ENCODE measurements around the gene SACS.

Gene SACS

DNA sequence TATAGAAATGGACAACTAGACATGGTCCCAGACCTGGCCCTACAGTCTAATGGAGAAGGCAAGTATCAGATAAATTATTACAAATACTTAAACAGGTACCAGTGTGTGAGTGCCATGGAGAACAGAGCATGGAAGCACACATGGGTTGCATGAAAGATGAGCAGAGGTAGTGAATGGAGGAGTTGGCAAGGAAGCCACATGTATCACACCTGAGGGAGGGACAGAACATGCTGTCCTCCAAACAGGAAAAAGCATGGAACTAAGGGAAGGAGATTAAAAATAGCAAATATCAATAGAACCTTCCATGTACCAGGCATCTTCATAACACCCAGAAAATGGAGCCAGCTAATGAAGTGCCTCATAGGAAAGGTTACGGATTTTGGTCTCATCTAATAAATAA is 85.9 kb downstream of the SACS start:
- Histone ChIP-seq H3K27me3 (ENCODE audit: insufficient read depth, low read length) (no peaks in the 10 kb centered on the region), H2AFZ (ENCODE audit: low read length) (no peak overlapping the region), H3K4me2 (ENCODE audit: low read length) (no peak overlapping the region), H3K79me2 (ENCODE audit: insufficient read depth, low read length) (no peaks in the 10 kb centered on the region), H3K9ac (ENCODE audit: low read length) (no peak overlapping the region), H3K36me3 (ENCODE audit: insufficient read depth, low read length) (peaks cover 8% of the 10 kb centered on the region), H4K20me1 (ENCODE audit: insufficient read depth, low read length) (no peaks in the 10 kb centered on the region), H3K9me2 (ENCODE audit: low read depth, low read length) (no peaks in the 10 kb centered on the region), H3K4me1 (ENCODE audit: insufficient read depth, low read length, severe bottlenecking) (no peaks in the 10 kb centered on the region), H3K27ac (ENCODE audit: low read depth, low read length, poor library complexity, severe bottlenecking) (no peak overlapping the region), H3F3A (ENCODE audit: insufficient read depth, low read length) (no peaks in the 10 kb centered on the region), H3K4me3 (ENCODE audit: low read depth, low read length, poor library complexity, severe bottlenecking) (no peak overlapping the region), H3K9me3 (ENCODE audit: low read length) (no peaks in the 10 kb centered on the region)
- TF ChIP-seq, protein P1, sequence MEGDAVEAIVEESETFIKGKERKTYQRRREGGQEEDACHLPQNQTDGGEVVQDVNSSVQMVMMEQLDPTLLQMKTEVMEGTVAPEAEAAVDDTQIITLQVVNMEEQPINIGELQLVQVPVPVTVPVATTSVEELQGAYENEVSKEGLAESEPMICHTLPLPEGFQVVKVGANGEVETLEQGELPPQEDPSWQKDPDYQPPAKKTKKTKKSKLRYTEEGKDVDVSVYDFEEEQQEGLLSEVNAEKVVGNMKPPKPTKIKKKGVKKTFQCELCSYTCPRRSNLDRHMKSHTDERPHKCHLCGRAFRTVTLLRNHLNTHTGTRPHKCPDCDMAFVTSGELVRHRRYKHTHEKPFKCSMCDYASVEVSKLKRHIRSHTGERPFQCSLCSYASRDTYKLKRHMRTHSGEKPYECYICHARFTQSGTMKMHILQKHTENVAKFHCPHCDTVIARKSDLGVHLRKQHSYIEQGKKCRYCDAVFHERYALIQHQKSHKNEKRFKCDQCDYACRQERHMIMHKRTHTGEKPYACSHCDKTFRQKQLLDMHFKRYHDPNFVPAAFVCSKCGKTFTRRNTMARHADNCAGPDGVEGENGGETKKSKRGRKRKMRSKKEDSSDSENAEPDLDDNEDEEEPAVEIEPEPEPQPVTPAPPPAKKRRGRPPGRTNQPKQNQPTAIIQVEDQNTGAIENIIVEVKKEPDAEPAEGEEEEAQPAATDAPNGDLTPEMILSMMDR (IDR thresholded peaks at IDR 0.05; ENCODE audit: low read length), result no peak
- TF ChIP-seq EZH2 (IDR thresholded peaks at IDR 0.05; ENCODE audit: borderline replicate concordance, low read length), result no peak

DNA sequence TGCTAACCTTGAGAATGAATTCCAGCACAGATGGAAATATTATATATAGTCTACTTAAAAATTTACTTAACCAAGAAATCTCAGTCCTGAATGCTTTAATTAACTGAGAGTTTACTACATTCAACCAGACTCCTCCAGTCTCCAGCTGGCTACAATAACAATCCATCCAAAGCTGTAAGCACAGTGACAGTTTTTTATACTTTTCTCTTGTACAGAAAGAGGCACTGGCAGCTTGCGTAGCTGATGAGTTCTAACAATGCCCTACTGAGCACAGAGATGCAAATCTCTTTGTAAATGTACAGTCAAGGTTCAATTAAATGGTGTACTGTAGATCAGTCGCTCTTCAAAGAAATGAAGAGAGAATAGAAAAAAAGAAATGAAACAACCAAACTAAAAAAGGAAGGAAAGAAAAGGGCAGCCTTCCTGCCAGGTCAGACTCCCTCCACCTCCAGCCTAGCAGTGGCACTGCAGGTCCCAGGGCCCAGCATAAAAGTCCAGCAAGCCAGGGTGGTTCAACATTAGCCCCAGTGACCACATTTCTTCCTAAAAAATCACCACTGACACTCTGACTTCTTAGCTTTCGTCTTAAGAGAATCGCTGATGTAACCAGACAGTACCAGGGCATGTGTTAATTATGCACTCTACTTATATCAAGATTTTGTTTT is 88.4 kb downstream of the SACS start:
- Histone ChIP-seq H3K9ac (ENCODE audit: low read length) (no peak overlapping the region), H3K36me3 (ENCODE audit: insufficient read depth, low read length) (peaks cover 23% of the 10 kb centered on the region), H3K9me3 (ENCODE audit: low read length) (no peaks in the 10 kb centered on the region), H3K4me3 (ENCODE audit: low read depth, low read length, poor library complexity, severe bottlenecking) (no peak overlapping the region), H3K4me1 (ENCODE audit: insufficient read depth, low read length, severe bottlenecking) (no peaks in the 10 kb centered on the region), H3K27me3 (ENCODE audit: insufficient read depth, low read length) (no peaks in the 10 kb centered on the region), H3F3A (ENCODE audit: insufficient read depth, low read length) (no peaks in the 10 kb centered on the region), H3K4me2 (ENCODE audit: low read length) (no peak overlapping the region), H3K9me2 (ENCODE audit: low read depth, low read length) (no peaks in the 10 kb centered on the region), H4K20me1 (ENCODE audit: insufficient read depth, low read length) (no peaks in the 10 kb centered on the region), H2AFZ (ENCODE audit: low read length) (no peak overlapping the region), H3K79me2 (ENCODE audit: insufficient read depth, low read length) (no peaks in the 10 kb centered on the region), H3K27ac (ENCODE audit: low read depth, low read length, poor library complexity, severe bottlenecking) (no peak overlapping the region)
- TF ChIP-seq, protein P1 (IDR thresholded peaks at IDR 0.05; ENCODE audit: low read length), result no peak
- no peak for TF ChIP-seq EZH2 (IDR thresholded peaks at IDR 0.05; ENCODE audit: borderline replicate concordance, low read length)

DNA sequence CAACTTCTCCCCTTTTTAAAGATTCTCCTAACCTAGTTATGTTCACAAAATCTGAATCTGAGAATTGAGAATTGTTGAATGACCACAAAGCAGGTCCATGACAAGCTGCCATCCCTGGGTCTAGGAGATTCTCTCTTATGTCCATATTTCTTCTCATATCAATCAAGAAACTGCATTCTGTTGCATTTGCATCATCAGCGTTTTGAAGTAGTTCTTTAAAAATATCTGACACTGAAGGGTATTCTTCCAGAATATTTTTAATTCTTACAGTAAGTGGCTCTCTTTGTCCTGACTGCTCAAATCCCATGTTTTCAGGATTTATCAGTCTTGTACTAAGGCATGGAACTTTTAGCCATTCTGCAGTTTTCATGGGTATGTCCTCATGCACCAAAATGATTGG is 94.3 kb downstream of the SACS start:
- TF ChIP-seq EZH2 (IDR thresholded peaks at IDR 0.05; ENCODE audit: borderline replicate concordance, low read length), result no peak
- TF ChIP-seq, protein P1 (IDR thresholded peaks at IDR 0.05; ENCODE audit: low read length), result no peak
- no peak overlapping the region for H3K4me3 ChIP-seq (ENCODE audit: low read depth, low read length, poor library complexity, severe bottlenecking)
- peaks cover 14% of the 10 kb centered on the region for H3K36me3 ChIP-seq (ENCODE audit: insufficient read depth, low read length)
- no peaks in the 10 kb centered on the region for H3K27me3 ChIP-seq (ENCODE audit: insufficient read depth, low read length)
- no peak overlapping the region for H2AFZ ChIP-seq (ENCODE audit: low read length)
- H3K27ac ChIP-seq (ENCODE audit: low read depth, low read length, poor library complexity, severe bottlenecking), result no peak overlapping the region
- no peaks in the 10 kb centered on the region for H3K4me1 ChIP-seq (ENCODE audit: insufficient read depth, low read length, severe bottlenecking)
- no peaks in the 10 kb centered on the region for H3K9me2 ChIP-seq (ENCODE audit: low read depth, low read length)
- no peaks in the 10 kb centered on the region for H3K79me2 ChIP-seq (ENCODE audit: insufficient read depth, low read length)
- no peak overlapping the region for H3K9ac ChIP-seq (ENCODE audit: low read length)
- H3F3A ChIP-seq (ENCODE audit: insufficient read depth, low read length), result no peaks in the 10 kb centered on the region
- no peaks in the 10 kb centered on the region for H4K20me1 ChIP-seq (ENCODE audit: insufficient read depth, low read length)
- peaks cover 11% of the 10 kb centered on the region; the same call in 1 of the 2 replicates for H3K9me3 ChIP-seq (ENCODE audit: low read length)
- H3K4me2 ChIP-seq (ENCODE audit: low read length), result no peak overlapping the region

All from OCI-LY1 (cell line).